LoVo (cell line): ENCODE measurements around the gene GRIFIN.

Experiments used
- DNase-seq: peaks from one replicate; pipeline ENCODE4 v3.0.0-alpha.2; 2016; ENCODE audit warnings: low spot score

GRIFIN gene, protein sequence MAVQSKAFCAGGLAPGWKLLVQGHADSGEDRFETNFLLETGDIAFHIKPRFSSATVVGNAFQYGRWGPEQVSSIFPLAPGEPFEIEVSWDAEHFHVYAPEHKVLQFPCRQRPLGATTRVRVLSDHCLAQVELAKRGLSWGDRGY

DNA sequence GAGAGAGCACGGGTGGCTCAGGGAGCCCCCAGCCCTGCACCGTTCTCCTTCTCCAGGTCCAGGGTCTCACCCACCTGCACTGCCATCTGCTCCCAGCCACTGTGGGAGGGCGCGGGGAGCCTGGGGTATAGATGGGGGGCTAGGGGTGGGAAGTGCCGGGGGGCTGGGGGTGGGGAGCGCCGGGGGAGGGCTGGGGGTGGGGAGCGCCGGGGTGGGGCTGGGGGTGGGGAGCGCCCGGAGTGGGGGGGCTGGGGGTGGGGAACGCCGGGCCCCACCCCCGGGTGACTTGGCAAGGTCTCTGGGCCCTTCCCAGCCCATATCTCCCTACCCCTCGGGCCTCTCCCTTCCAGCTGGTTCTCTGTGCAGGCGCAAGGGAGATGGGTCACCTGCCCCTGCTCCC is at the start of gene GRIFIN:
Gene GRIFIN, minus strand, starts transcription at position 101 of the 400 bp plus-strand sequence. Its CDS starts 15 bp downstream, at position 86.
- DNase-seq, result no peak

DNA sequence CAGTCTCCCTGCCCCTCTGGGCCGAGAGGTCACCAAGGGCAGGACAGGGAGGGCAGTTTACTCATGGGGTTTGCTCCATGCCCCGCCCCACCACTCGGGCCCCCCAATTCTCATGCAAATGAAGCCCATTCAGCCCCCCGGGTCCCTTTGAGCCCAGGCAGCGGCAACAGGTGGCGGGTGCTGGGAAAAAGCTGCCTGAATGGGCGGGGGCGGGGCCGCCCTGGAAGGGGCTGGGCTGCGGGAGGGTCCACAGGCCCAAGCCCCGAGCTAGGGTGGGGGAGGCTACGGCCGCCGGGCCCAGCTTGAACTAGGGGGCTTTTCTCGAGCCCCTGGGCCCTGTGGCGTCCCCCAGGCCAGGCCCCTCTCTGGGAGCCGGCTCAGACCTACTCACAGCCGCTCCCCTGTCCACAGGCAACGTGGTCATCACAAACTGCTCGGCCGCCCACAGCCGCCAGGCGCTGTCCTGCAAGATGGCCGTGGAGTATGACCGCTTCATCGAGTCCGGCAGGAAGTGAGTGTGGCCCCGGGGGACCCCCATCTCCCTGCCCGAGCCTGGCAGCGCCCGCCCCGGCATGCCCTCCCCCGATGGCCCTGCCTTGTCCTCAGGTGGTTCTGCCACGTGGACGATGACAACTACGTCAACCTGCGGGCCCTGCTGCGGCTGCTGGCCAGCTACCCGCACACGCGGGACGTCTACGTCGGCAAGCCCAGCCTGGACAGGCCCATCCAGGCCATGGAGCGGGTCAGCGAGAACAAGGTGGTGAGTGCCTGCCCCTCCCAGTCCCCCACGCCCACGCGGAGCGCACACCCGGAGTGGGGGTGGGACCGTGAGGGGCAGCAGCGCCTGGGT is 48.8 kb upstream of the GRIFIN start:
- no peak for DNase-seq

GRCh38 chr7:2523941-2524807 is 48.0 kb upstream of the GRIFIN start:
- DNase-seq, result peak; percentile 94

DNA sequence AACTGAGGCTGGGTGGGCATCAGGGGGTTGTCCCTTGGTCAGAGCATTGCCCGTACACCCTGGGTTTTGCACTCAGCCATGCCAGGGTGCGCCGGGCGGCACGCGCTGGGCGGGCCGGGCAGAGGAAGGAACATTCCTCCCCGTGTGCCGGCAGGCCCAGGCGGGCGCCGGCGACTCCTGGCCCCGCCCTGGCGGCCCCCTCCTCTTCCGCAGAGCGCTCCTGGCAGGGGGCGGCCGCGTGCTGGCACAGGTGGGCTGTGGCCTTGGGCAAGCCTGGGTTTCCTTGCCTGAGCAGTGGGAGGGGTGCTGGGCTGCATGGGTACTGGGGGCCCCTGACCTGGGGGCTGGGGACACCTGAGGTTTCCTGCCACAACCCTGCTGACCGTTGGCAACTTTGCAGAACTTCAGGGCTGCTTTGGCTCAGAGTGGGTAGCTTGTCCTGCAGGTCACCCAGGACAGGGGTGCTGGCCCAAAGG is 47.3 kb upstream of the GRIFIN start:
- no peak for DNase-seq

- no peak for DNase-seq
Measured at GRCh38 chr7:2522780-2523433, 46.7 kb upstream of the GRIFIN start.

- DNase-seq, result no peak
Measured at GRCh38 chr7:2521952-2522591, 45.9 kb upstream of the GRIFIN start.

DNA sequence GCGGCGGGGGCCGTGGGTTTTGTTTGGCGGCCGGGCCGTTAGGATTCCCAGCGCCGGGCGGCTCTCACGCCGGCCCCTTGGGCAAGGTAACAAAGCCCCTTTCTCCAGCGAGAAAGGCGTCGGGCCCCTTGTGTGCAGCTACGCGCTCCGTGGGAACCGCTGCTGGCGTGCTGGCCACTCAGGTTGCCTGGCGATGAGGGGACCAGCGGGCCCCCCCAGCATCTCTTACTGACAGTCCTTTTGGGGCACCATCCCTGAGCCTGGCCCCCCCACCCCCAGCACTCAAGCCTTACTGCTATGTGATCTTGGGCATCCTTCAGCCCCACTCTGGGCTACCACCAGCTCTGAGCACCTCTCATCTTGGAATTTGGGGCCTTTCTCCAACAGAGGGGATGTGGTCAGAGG is 45.1 kb upstream of the GRIFIN start:
- no peak for DNase-seq

DNA sequence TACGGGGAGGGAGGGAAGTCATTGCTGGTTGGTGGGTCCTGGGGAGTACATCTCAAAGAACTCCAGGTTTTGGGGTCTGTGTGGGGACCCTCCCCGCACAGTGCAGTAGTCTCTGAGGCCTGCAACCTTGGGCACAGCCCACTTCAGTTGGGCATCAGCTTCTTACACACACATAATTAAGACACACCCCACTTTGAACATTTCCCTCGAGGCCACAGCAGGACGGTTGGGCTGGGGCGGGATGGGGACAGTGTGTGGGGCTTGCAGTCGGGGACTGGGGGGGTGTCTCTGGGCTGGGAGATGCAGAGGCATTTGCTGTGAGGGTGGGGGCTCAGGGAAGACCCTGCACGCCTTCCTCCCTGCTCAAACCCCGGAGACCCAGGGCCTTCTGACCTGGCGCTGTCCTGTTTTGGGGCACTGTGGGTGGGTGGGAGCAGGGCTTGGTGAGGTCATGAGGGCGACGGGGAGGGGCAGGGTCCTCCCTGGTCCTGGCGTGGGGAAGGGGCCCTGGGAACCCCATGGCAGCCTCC is 44.6 kb upstream of the GRIFIN start:
- no peak for DNase-seq

DNA sequence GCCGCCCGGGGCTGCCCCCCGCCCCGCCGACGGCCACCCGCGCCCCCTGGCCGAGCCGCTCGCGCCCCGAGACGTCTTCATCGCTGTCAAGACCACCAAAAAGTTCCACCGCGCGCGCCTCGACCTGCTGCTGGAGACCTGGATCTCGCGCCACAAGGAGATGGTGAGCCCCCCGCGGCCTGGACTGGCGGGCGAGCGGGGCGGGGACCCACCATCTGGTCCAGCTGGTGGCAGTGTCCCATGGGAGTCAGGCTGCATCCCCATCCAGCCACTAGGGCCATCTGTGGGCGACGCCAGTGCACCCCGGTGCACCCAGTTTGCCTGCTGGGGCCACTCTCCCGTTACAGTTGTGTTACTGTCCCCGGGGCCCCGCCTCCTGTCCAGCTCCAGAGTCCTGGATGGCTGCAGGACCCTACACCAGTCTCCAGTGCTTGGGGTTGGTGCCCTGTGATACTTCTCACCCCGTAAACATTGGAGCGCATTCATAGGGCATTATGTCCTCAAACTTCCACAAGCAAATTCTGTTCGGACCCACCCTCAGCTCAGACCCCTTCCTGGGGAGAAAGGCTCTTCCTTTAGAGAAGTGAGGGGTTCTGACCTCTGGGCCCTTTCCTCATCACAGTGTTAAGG is 44.0 kb upstream of the GRIFIN start:
- DNase-seq, result peak; percentile 22

- DNase-seq, result peak; percentile 93
Measured at GRCh38 chr7:2519119-2519930, 43.1 kb upstream of the GRIFIN start, which contains the start of gene LFNG. Gene LFNG, plus strand, starts transcription at chr7:2519774. Its CDS starts 88 bp downstream, at chr7:2519862.

DNA sequence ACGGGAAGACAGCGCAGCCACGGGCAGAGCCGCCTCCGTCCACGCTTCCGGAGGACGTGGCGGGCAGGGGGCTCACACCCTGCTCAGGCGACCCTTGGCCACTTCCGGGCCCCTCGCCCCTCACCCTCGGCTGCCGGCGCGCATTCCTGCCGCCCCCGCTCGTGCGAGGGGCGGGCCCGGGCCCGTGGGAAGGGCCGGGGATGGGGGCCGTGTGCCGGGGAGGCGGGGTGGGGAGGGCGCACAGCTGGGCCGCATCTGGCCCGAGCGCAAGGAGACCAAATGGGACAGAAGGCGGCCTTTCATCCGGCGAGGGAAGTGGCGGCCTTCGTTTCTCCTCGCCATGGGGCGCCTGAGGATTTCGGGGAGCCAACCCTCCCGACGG is 42.5 kb upstream of the GRIFIN start:
- no peak for DNase-seq

- no peak for DNase-seq
Measured at GRCh38 chr7:2517678-2518507, 41.7 kb upstream of the GRIFIN start.

DNA sequence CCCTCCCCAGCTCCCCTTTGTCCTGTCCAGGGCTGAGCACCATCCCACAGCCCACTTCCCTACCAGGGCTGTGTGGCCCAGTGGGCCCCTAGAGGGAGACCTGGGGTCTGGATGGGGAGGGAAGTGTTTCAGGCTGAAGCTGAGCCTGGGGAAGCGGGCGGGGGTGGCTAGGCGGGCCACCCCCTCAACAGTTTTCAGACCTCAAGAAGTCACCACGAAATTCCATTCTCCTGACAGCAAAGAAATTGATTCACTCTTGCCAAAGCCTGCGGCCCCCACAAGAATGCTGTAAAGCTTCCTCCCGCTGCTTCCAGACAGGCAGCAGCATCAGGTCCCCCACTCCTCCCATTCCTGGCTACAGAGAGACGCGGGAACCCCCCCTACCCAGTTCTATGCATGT is 40.8 kb upstream of the GRIFIN start:
- DNase-seq, result no peak

DNA sequence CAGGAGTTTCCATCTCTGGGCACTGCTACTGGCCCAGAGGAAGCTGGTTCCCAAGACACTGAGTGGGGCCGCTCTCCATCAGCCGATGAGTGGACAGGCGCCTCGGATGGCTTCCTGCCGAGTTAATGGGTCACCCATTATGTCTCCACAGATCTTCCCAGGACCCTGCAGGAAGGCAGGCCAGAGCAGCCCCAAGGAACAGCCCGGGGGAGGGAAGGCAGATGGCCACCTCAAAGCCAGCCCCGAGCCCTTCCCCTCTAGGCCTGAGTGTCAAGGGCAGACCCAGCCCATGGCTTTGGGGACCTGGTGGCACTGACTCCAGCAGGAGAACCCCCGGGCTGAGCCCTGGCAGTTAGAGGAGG is 40.0 kb upstream of the GRIFIN start:
- no peak for DNase-seq

- no peak for DNase-seq
Measured at GRCh38 chr7:2515424-2516193, 39.4 kb upstream of the GRIFIN start.

- DNase-seq, result no peak
Measured at GRCh38 chr7:2514473-2515423, 38.5 kb upstream of the GRIFIN start.

- no peak for DNase-seq
Measured at GRCh38 chr7:2513702-2514101, 37.5 kb upstream of the GRIFIN start.
